ENCODE results near the gene FN3KRP.

- TF ChIP-seq CTCF (IDR thresholded peaks at IDR 0.05) (no peak), POLR2A (IDR thresholded peaks at IDR 0.05) (no peak)
Measured at GRCh38 chr17:82681547-82681946, 35.0 kb upstream of the FN3KRP start.

Data from testis (tissue), 2 donors.